GM23248 (cell line): Measurements from ENCODE around the gene OR2B6. TPM values are rescaled to one million over a fixed set of nuclear protein-coding genes. Genes with fewer than 3 reads are reported as not detected.

ENCODE experiments used
- DNase-seq: peaks from one replicate; pipeline ENCODE4 v3.0.0-alpha.2; 2015
- H2AFZ ChIP-seq: fragments of 200-600 bp; sonication (generic); 2 replicates; pipeline ENCODE4 v1.6.1; 2016; ENCODE audit warnings: antibody characterized with exemption
- H3F3A ChIP-seq: fragments of 200-600 bp; sonication (generic); 2 replicates; pipeline ENCODE4 v1.6.1; 2016; ENCODE audit warnings: mild to moderate bottlenecking, antibody characterized with exemption, mixed run types; ENCODE audit not compliant: insufficient read depth
- H3K27ac ChIP-seq: fragments of 200-600 bp; sonication (generic); 2 replicates; pipeline ENCODE4 v1.5.1; 2016; ENCODE audit warnings: mild to moderate bottlenecking
- H3K27me3 ChIP-seq: fragments of 200-600 bp; sonication (generic); replicated peaks from 2 replicates; pipeline ENCODE4 v1.6.1; 2016; ENCODE audit warnings: mild to moderate bottlenecking; ENCODE audit not compliant: insufficient read depth
- H3K36me3 ChIP-seq: fragments of 200-600 bp; sonication (generic); 2 replicates; pipeline ENCODE4 v1.6.1; 2016; ENCODE audit warnings: low read depth, mild to moderate bottlenecking
- H3K4me1 ChIP-seq: fragments of 200-600 bp; sonication (generic); 2 replicates; pipeline ENCODE4 v1.6.1; 2016; ENCODE audit warnings: mild to moderate bottlenecking; ENCODE audit not compliant: insufficient read depth
- H3K4me2 ChIP-seq: fragments of 200-600 bp; sonication (generic); one replicate; pipeline ENCODE4 v1.6.1; 2016; ENCODE audit warnings: mild to moderate bottlenecking; ENCODE audit not compliant: unreplicated experiment
- H3K4me3 ChIP-seq: fragments of 200-600 bp; sonication (generic); 2 replicates; pipeline ENCODE4 v1.5.1; 2016; ENCODE audit warnings: mild to moderate bottlenecking
- H3K79me2 ChIP-seq: fragments of 200-600 bp; sonication (generic); 2 replicates; pipeline ENCODE4 v1.6.1; 2016; ENCODE audit warnings: mild to moderate bottlenecking; ENCODE audit not compliant: insufficient read depth
- H3K9ac ChIP-seq: fragments of 200-600 bp; sonication (generic); 2 replicates; pipeline ENCODE4 v1.6.1; 2016; ENCODE audit warnings: mild to moderate bottlenecking
- H3K9me2 ChIP-seq: fragments of 200-600 bp; sonication (generic); 2 replicates; pipeline ENCODE4 v1.6.1; 2016; ENCODE audit warnings: mixed run types, mild to moderate bottlenecking, moderate library complexity; ENCODE audit not compliant: insufficient read depth
- H3K9me3 ChIP-seq: fragments of 200-600 bp; sonication (generic); one replicate; pipeline ENCODE4 v1.6.1; 2017; ENCODE audit warnings: low read depth
- H4K20me1 ChIP-seq: fragments of 200-600 bp; sonication (generic); 2 replicates; pipeline ENCODE4 v1.6.0; 2016; ENCODE audit not compliant: insufficient read depth
- EZH2 ChIP-seq: fragments of 200-600 bp; sonication (generic); IDR thresholded peaks from 2 replicates; pipeline ENCODE4 v1.6.1; 2018; ENCODE audit warnings: antibody characterized with exemption, mild to moderate bottlenecking; ENCODE audit not compliant: insufficient read depth, poor library complexity, severe bottlenecking
- EZH2phosphoT487 ChIP-seq: fragments of 200-600 bp; sonication (generic); IDR thresholded peaks from 2 replicates; pipeline ENCODE4 v1.6.1; 2018; ENCODE audit warnings: antibody characterized with exemption, moderate library complexity, mild to moderate bottlenecking, low read depth; ENCODE audit not compliant: insufficient read depth
- WGBS, 2 experiments: methylation state at CpG; one replicate each; pipeline ENCODE4 v1.1.6; 2015 to 2017; ENCODE audit warnings: low lambda C conversion rate in 2 of 2, low coverage in 1 of 2; ENCODE audit errors: missing lambda C conversion rate in 2 of 2; 5-methylcytosine and 5-hydroxymethylcytosine counted together
- in situ Hi-C: fragments of 300-500 bp; cut with MboI; formaldehyde crosslinking; loops from 2 replicates; pipeline ENCODE4 v1.15.0; 2020
- polyA plus RNA-seq: library from polyadenylated mRNA; unstranded; fragments of >200 nt; fragmentation: Nextera tagmentation; extraction: Ambion mirVana; gene quantifications from 2 replicates; pipeline ENCODE4 v1.2.1, GENCODE V29; 2016
- total RNA-seq: library from RNA; depleted of rRNA; stranded (reverse); fragments of >200 nt; shearing (Covaris generic); gene quantifications from 2 replicates; pipeline ENCODE4 v1.2.3, GENCODE V29; 2014; rRNA removed

OR2B6 gene
- total and polyA plus RNA-seq, 2 experiments from 2014 or later, result not detected

DNA sequence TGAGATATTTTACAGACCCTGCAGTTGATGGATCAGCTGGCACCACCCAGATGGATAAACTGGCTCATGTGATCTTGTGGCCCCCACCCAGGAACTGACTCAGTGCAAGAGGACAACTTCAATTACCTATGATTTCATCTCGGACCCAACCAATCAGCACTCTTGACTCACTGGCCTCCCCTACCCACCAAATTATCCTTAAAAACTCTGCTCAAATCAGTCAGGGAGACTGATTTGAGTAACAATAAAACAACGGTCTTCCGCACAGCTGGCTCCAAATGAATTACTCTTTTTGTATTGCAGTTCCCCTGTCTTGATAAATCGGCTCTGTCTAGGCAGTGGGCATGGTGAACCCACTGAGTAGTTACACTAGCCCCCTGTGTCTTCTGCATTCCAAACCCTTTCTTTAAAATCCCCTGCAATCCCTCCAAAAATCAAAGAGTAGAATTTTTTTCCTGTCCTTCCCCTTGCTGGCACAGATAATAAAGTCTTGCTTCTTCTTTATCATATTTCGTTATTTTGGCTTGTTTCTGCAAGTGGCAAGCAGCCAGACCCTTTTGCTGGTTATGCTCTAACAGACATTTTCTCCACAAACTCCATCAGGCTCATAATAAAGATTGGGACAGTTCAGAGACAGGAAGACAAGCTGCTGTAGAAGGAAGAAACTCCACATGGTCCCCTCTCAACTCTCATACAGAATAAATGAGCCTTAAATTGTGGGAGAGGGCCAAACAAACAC is 48.3 kb downstream of the OR2B6 start:
- no peak overlapping the region for H3K4me3 ChIP-seq
- WGBS, 2 experiments, result 28 to 30% methylated on average over 5 of the region's 5 CpGs
- no peaks in the 10 kb centered on the region for H3K9me3 ChIP-seq
- H3K79me2 ChIP-seq, result no peaks in the 10 kb centered on the region
- H3F3A ChIP-seq, result no peaks in the 10 kb centered on the region
- no peaks in the 10 kb centered on the region for H3K36me3 ChIP-seq
- no peak overlapping the region for H3K9ac ChIP-seq
- no peaks in the 10 kb centered on the region for H4K20me1 ChIP-seq
- in situ Hi-C loops, result no loop called here
- DNase-seq, result no peak
- H3K27me3 ChIP-seq, result no peaks in the 10 kb centered on the region
- H3K4me1 ChIP-seq, result no peaks in the 10 kb centered on the region
- H3K4me2 ChIP-seq, result no peak overlapping the region
- TF ChIP-seq EZH2phosphoT487, result no peak
- no peak for TF ChIP-seq EZH2
- H3K27ac ChIP-seq, result no peak overlapping the region
- no peak overlapping the region for H2AFZ ChIP-seq
- no peaks in the 10 kb centered on the region for H3K9me2 ChIP-seq

- H3K4me1 ChIP-seq, result no peaks in the 10 kb centered on the region
- H3K9ac ChIP-seq, result no peak overlapping the region
- H3K36me3 ChIP-seq, result no peaks in the 10 kb centered on the region
- WGBS, 2 experiments, result 8 to 10% methylated on average over 3 of the region's 3 CpGs
- H3K9me2 ChIP-seq, result no peaks in the 10 kb centered on the region
- no peak for DNase-seq
- H3K9me3 ChIP-seq, result no peaks in the 10 kb centered on the region
- no peaks in the 10 kb centered on the region for H4K20me1 ChIP-seq
- in situ Hi-C loops, result no loop called here
- no peaks in the 10 kb centered on the region for H3K79me2 ChIP-seq
- no peak overlapping the region for H3K4me2 ChIP-seq
- no peaks in the 10 kb centered on the region for H3F3A ChIP-seq
- no peak for TF ChIP-seq EZH2phosphoT487
- TF ChIP-seq EZH2, result no peak
- H3K4me3 ChIP-seq, result no peak overlapping the region
- H3K27me3 ChIP-seq, result no peaks in the 10 kb centered on the region
- H2AFZ ChIP-seq, result no peak overlapping the region
- H3K27ac ChIP-seq, result no peak overlapping the region
These were observed 48.9 kb downstream of the OR2B6 start for GRCh38 chr6:28005975-28006374.

Other genes starting within 250 kb of the OR2B6 start
- not detected in 2 replicates for gene OR2B2, start 44.8 kb upstream of the OR2B6 start, total RNA-seq
- gene OR2B2, start 44.8 kb upstream of the OR2B6 start, polyA plus RNA-seq, result not detected in 2 replicates
- gene ZNF165, start 123.3 kb downstream of the OR2B6 start, total RNA-seq, result 0.25 and 0.86 TPM in 2 replicates
- gene ZNF165, start 123.3 kb downstream of the OR2B6 start, polyA plus RNA-seq, result 0.41 and 0.81 TPM in 2 replicates
- gene ZSCAN16, start 167.4 kb downstream of the OR2B6 start, total RNA-seq, result 1.2 and 2.3 TPM in 2 replicates
- 1.2 TPM in 2 replicates for gene ZSCAN16, start 167.4 kb downstream of the OR2B6 start, polyA plus RNA-seq
- 12.0 and 13.2 TPM in 2 replicates for gene ZKSCAN8, start 184.6 kb downstream of the OR2B6 start, total RNA-seq
- gene ZKSCAN8, start 184.6 kb downstream of the OR2B6 start, polyA plus RNA-seq, result 4.1 TPM in 2 replicates